Raji (cell line): ENCODE measurements around the gene CXCR1.

Experiments used
- POLR2A ChIP-seq: IDR thresholded peaks from 2 replicates; pipeline ENCODE4 v1.6.1; 2011; ENCODE audit warnings: low read depth, low read length, control low read depth; ENCODE audit not compliant: insufficient read depth

CXCR1 gene

GRCh38 chr2:218172845-218173244, 6.1 kb upstream of the CXCR1 start:
- TF ChIP-seq POLR2A: no peak

GRCh38 chr2:218169757-218170546, 3.2 kb upstream of the CXCR1 start:
- TF ChIP-seq POLR2A: no peak

- no peak for TF ChIP-seq POLR2A
Observed at GRCh38 chr2:218168635-218169462, 2.1 kb upstream of the CXCR1 start.

- TF ChIP-seq POLR2A: no peak
Observed at GRCh38 chr2:218168016-218168415, 1.3 kb upstream of the CXCR1 start.

- TF ChIP-seq POLR2A: no peak
Observed at GRCh38 chr2:218162814-218163213, 3.9 kb downstream of the CXCR1 start.

GRCh38 chr2:218161644-218162043, 5.1 kb downstream of the CXCR1 start:
- no peak for TF ChIP-seq POLR2A

- TF ChIP-seq POLR2A: no peak
Observed at GRCh38 chr2:218155953-218156479, 10.7 kb downstream of the CXCR1 start.

- no peak for TF ChIP-seq POLR2A
Observed at GRCh38 chr2:218152777-218153176, 14.0 kb downstream of the CXCR1 start.

- TF ChIP-seq POLR2A: no peak
Observed at GRCh38 chr2:218152172-218152571, 14.6 kb downstream of the CXCR1 start.

- no peak for TF ChIP-seq POLR2A
Observed at GRCh38 chr2:218149848-218150440, 16.8 kb downstream of the CXCR1 start.

- no peak for TF ChIP-seq POLR2A
Observed at GRCh38 chr2:218149098-218149497, 17.7 kb downstream of the CXCR1 start.

- TF ChIP-seq POLR2A: no peak
Observed at GRCh38 chr2:218146056-218146455, 20.7 kb downstream of the CXCR1 start.

GRCh38 chr2:218145124-218145523, 21.6 kb downstream of the CXCR1 start:
- no peak for TF ChIP-seq POLR2A

- no peak for TF ChIP-seq POLR2A
Observed at GRCh38 chr2:218138047-218138446, 28.7 kb downstream of the CXCR1 start.

GRCh38 chr2:218137514-218137913, 29.2 kb downstream of the CXCR1 start:
- TF ChIP-seq POLR2A: no peak
